Lower leg skin (tissue), 3 donors: Measurements from ENCODE around the gene THBS4.

Source experiments
- CTCF ChIP-seq, 3 donors: fragments of 450-650 bp; IDR thresholded peaks; one replicate each; pipeline ENCODE4 v1.5.1; 2016; ENCODE audit warnings: antibody characterized with exemption in 3 of 3, mild to moderate bottlenecking in 3 of 3, moderate library complexity in 2 of 3
- POLR2A ChIP-seq, 2 donors: fragments of 450-650 bp; IDR thresholded peaks; one replicate each; pipeline ENCODE4 v1.6.1; 2016 to 2017; ENCODE audit warnings: antibody characterized with exemption in 2 of 2, mild to moderate bottlenecking in 1 of 2, moderate library complexity in 1 of 2

GRCh38 chr5:80129146-80129545, 94.0 kb downstream of the THBS4 start:
- no peak for TF ChIP-seq CTCF (IDR thresholded peaks at IDR 0.05)
- no peak for TF ChIP-seq POLR2A (IDR thresholded peaks at IDR 0.05)
